Right atrium auricular region (tissue), 2 donors: ENCODE measurements around the gene ERCC6L. TPM values are rescaled to one million over a fixed set of nuclear protein-coding genes. Genes with fewer than 3 reads are reported as not detected.

Source experiments
- DNase-seq: peaks from one replicate; pipeline ENCODE4 v3.0.0-alpha.2; 2019; ENCODE audit warnings: low spot score
- H3K27ac ChIP-seq, 2 donors: fragments of 200-600 bp; sonication (generic); 1 replicate in 1 of 2; 2 replicates in 1 of 2; pipeline ENCODE4 v1.5.1; 2016 to 2019
- H3K27me3 ChIP-seq, 2 donors: fragments of 200-600 bp; sonication (generic); one replicate each; pipeline versions ENCODE4 v1.5.1 to v1.6.0; 2017 to 2019
- H3K36me3 ChIP-seq: fragments of 200-600 bp; sonication (generic); one replicate; pipeline ENCODE4 v1.5.1; 2016
- H3K4me1 ChIP-seq, 2 donors: fragments of 200-600 bp; sonication (generic); one replicate each; pipeline versions ENCODE4 v1.5.1 to v1.6.0; 2017 to 2019
- H3K4me3 ChIP-seq, 2 donors: fragments of 200-600 bp; sonication (generic); 1 replicate in 1 of 2; 2 replicates in 1 of 2; pipeline ENCODE4 v1.5.1; 2017 to 2019; ENCODE audit warnings: mild to moderate bottlenecking in 1 of 2, moderate library complexity in 1 of 2
- H3K9me3 ChIP-seq, 2 donors: fragments of 200-600 bp; sonication (generic); one replicate each; pipeline ENCODE4 v1.5.1; 2019
- CTCF ChIP-seq, 2 donors: fragments of 200-600 bp; sonication (generic); IDR thresholded peaks; one replicate each; pipeline ENCODE4 v1.5.1; 2019; ENCODE audit warnings: antibody characterized with exemption in 2 of 2
- total RNA-seq, 2 donors: library from RNA; depleted of rRNA; stranded (reverse); fragments of >200 nt; gene quantifications; one replicate each; pipeline ENCODE4 v1.1.0, GENCODE V29; 2016

Gene ERCC6L
- total RNA-seq, 2 donors from 2014 or later, result 0.15 TPM; not detected in 1

- Histone ChIP-seq H3K4me3 (no peak overlapping the region), H3K27me3 (no peaks in the 10 kb centered on the region), H3K9me3 (no peaks in the 10 kb centered on the region), H3K4me1 (peaks cover 0 to 12% of the 10 kb centered on the region in 2 donors), H3K36me3 (peaks cover 54% of the 10 kb centered on the region), H3K27ac (no peak overlapping the region)
- no peak for TF ChIP-seq CTCF (IDR thresholded peaks at IDR 0.05)
- DNase-seq, result no peak
These were observed 35.7 kb upstream of the ERCC6L start for GRCh38 chrX:72274526-72274925.

GRCh38 chrX:72273718-72274117, 34.9 kb upstream of the ERCC6L start:
- no peak overlapping the region for H3K4me3 ChIP-seq
- peaks cover 62% of the 10 kb centered on the region for H3K36me3 ChIP-seq
- peaks cover 0 to 12% of the 10 kb centered on the region in 2 donors for H3K4me1 ChIP-seq
- H3K9me3 ChIP-seq, result no peaks in the 10 kb centered on the region
- no peaks in the 10 kb centered on the region for H3K27me3 ChIP-seq
- DNase-seq, result no peak
- H3K27ac ChIP-seq, result no peak overlapping the region
- no peak for TF ChIP-seq CTCF (IDR thresholded peaks at IDR 0.05)

GRCh38 chrX:72272868-72273267, 34.0 kb upstream of the ERCC6L start:
- no peak for TF ChIP-seq CTCF (IDR thresholded peaks at IDR 0.05)
- Histone ChIP-seq H3K4me1 (peaks cover 0 to 12% of the 10 kb centered on the region in 2 donors), H3K9me3 (no peaks in the 10 kb centered on the region), H3K27me3 (no peaks in the 10 kb centered on the region), H3K4me3 (no peak overlapping the region), H3K36me3 (peaks cover 71% of the 10 kb centered on the region), H3K27ac (no peak overlapping the region)
- DNase-seq, result no peak

- H3K4me1 ChIP-seq, result peaks cover 0 to 12% of the 10 kb centered on the region in 2 donors
- no peak overlapping the region for H3K27ac ChIP-seq
- peaks cover 73% of the 10 kb centered on the region for H3K36me3 ChIP-seq
- H3K27me3 ChIP-seq, result no peaks in the 10 kb centered on the region
- TF ChIP-seq CTCF (IDR thresholded peaks at IDR 0.05), result no peak
- no peaks in the 10 kb centered on the region for H3K9me3 ChIP-seq
- H3K4me3 ChIP-seq, result no peak overlapping the region
- no peak for DNase-seq
These were observed 33.0 kb upstream of the ERCC6L start for GRCh38 chrX:72271812-72272211.

- Histone ChIP-seq H3K9me3 (no peaks in the 10 kb centered on the region), H3K36me3 (peaks cover 73% of the 10 kb centered on the region), H3K27me3 (no peaks in the 10 kb centered on the region), H3K27ac (no peak overlapping the region), H3K4me1 (peaks cover 0 to 11% of the 10 kb centered on the region in 2 donors), H3K4me3 (no peak overlapping the region)
- TF ChIP-seq CTCF (IDR thresholded peaks at IDR 0.05), result no peak
- DNase-seq, result no peak
These were observed 32.4 kb upstream of the ERCC6L start for GRCh38 chrX:72271091-72271788.
